Activated CD8-positive, alpha-beta memory T cell treated with anti-CD3 and anti-CD28 coated beads for 24 hours (primary cell): ENCODE measurements around the gene ERCC6L2.
A peak's percentile ranks its signal among the peaks of the same experiment; 100 is the strongest.

ENCODE experiments used
- DNase-seq: peaks from one replicate; pipeline ENCODE4 v3.0.0-alpha.2; 2020

The ERCC6L2 gene

DNA sequence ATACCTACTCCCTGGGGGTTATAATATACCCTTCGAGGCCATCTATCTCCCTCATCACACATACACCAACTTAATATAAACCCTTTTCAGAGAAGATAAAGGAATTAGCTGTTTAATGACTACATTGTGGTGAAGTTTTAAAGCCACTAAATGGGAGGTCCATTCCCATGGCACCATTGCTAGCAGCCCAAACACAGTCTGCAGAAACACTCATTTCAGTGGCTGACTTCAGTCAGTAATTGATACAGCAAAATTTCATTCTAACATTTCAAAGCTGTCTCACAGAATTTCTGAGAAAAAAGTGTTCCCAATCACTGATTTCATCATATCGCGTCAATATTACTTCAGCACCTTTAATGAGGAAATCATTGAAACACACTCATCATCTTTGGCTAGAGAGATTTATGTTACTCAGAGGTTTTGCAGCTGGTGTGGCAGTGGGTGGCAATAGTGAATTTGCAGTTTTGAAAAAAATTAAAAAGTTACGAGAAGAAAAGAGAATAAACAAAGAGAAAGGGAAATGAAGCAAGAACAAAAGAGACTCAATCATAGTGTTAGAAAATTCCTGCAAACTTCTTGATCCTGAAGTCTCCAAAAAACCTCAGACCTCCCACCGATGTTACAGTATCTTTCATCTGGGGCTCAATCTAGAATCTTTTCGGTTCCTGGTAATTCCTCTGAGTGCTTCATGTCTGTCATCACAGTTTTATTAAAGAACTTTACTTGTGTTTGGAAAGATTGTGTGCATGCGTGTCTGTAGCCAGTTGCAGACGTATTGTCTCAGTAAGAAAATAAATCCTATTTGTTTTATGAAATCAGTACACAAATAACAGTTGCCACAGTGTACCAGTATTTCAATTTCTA lies 105.0 kb downstream of the ERCC6L2 start:
- DNase-seq: no peak

DNA sequence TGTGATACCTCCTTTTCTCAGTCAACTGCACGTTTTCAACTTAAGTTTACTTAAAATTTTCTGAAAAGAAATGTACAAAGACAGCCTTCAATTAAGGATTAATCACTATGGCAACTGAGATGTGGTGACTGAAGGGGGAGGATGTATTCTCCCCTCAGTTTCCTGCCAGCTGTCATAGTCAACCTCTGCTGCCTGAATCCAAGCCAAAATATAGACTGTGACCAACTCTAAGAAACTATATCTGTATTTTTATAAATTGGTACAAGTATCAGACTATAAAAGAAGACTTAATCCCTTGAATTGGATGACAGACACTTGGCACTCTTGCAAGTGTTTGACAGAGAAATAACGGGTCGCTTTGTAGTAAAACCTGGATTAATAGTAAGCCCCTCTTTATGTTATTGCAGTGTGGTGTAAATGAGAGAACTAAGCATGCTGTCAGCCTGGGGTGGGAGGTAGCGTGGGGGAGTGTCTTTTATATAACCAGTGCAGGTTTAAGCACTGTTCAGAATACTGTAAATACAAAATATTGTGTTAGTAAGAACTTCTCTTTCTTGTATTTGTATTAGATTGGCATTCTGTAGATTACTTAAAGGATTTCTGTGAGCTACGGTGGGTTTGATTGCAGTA lies 106.4 kb downstream of the ERCC6L2 start:
- no peak for DNase-seq

DNA sequence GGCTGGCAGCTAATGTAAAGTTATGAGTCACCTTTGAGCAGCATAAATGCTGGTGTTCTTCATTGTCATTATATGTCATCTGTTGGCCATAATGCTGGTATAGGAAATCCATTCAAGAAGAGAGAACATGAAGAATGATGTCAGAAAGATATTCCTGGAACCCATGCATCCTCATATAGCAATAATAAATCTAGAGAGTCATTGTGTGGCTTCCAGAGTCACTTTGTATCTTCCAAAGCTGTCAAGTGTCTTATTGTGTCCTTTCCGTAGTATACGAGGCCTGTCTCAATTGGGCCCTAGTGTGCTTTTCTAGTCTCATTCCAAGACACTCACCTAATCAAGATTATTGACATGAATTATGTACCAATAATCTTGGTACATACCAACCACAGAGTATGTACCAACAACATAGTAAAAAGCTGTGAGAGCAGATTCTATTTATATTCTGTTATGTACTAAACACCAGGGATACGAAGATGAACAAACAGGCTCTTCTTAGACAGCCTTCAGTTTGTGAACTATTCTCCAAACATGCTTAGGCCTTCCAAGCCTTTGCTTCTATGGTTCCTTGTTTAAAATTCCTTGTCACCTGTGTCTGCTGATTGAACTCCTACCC lies 110.1 kb downstream of the ERCC6L2 start:
- no peak for DNase-seq

DNA sequence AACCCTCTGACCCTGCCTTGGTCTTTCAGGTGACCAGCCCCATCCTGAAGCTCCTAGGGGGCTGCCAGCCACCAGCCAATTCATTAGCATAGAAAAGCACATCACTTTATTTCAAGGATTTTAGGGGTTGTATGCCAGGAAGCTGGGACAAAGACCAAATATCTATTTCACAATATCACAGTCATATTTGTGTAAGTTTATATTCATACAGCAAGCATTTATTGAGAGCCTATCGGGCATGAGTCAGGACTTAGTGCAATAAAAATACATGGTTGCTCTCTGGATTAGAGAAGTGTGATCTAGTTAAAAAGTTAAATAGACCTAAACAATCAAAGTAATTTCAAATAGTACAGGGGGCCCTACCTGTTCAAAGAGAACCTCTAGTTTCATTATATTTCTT lies 113.8 kb downstream of the ERCC6L2 start:
- no peak for DNase-seq

DNA sequence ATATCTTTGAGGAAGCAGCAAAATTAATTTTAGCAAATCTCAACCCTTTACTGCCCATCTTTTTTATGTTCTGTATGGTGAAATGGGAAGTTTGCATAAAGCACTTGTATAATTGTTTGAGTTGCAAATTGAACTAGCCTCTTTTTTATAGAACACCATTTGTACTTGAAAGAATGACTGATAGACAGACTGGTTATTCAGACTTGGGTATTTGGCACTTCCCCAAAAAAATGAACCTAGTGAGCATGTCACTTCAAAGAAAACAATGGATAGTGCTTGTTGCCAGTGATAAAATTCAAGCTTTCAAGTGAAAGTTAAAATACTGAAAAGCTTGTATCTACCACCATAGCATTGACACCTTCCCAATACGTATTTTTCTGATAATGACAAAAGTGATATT lies 115.8 kb downstream of the ERCC6L2 start:
- no peak for DNase-seq

DNA sequence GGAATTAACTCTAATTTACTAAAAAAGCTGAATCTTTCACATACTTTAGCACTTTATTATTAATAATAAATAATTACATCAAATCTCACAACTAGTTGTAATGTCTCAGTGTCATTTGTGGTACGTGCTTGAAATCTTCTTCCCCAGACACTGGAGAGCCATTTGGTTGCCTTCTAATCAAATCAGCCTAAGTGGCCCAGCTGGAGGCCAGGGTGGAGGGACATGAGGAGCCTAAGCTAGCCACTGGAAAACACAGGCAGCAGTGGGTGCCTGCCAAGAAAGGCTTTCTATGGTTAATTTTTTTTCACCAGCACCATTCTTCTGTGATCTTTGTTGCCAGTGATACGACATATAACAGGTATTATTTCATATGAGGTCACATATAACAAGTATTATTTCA lies 117.0 kb downstream of the ERCC6L2 start:
- no peak for DNase-seq

DNA sequence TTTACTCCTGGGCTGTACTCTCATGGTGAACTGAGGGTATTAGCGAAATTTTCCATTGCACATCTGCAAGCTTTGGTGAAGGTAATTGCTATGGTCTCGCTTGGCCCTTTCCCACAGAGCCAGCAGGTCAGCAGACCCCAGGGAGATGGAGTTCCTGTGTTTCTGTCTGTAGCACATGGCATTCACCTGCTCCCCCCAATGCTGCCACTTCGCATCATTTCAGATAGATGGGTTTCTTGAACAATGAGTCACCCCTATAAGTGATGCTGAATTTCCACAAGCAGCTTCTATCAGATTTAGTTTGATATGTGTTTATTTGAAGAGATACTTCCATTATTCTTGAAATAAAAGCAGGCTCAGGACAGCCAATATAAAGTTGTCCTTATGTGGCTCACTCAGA lies 117.8 kb downstream of the ERCC6L2 start:
- DNase-seq: no peak

DNA sequence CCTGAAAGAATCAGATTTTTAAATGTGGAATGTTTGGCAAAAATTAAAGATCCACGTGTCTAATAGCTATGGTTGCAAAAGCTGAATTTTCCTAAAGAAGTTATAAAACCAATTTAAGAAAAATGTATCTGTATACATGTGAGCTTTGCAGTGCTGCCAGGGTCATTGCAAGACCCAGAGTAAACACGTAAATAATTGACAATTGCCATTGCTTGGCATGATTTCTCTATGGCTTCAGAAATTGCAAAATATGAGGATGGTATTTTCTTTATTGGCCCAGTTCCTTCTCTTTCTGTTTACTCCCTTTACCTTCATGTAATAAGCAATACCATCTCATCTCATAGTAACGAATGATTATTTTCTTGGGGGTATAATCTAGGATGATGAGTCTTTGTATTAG lies 123.9 kb downstream of the ERCC6L2 start:
- DNase-seq: no peak

DNA sequence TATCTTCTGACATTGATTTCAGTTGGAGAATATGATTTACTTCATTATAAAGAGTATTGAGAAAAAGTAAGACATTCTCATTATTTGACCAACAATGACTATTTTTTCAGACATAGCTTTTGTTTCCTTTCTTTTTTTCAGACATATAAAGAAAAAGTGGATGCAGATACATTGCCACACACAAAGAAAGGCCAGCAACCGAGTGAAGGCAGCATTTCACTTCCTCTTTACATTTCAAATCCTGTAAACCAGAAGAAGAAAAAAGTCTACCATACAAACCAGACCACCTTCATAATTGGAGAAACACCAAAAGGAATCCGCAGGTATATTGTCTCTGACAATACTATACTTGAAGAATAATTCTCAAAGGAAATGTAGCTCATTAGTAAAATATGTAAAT lies 128.9 kb downstream of the ERCC6L2 start:
- DNase-seq: no peak

DNA sequence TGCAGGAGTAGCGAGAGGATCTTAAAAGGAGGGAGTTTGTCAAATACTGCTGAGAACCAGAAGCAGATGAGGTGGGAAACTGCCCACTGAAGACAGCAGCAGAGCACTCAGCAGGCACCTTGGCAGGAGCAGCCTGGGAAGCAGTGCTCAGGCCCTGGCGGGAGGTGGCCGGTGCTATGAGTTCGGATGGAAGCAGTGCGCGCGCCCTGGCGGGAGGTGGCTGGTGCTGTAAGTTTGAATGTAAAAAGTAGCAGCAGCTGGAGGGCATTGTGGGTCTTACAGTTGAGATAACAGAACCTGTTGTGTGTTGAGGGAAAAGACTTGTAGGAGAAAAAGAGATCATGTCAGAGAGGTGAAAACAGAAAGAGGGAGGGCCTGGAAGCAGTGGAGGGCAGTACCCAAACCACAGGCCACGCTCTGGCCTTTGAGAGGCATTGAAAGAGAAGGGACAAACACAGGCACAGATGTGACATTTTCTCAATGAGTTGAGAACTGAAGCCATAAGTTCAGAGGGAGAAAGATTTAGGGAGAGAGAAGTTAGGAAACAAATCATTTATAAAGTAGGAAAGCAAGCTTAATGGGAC lies 130.9 kb downstream of the ERCC6L2 start:
- DNase-seq: no peak

DNA sequence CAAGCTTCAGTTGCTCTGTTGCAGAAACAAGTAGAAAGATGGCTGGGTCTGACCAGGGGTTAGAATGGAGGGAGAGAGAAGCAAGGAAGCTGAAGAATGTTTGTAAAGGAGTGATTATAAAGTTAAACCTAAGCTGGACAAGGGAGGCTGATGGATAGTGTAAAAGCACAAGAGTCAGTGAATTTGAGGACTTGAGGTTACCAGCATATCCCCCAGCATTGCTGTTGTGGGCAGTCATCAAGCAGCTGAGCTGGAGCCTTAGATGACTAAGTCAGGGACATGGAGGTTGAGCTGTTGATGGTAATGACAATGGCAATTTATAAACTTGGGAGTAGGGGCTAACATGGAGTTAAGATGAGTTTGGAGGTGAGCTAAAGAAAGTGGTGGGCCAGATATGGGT lies 131.5 kb downstream of the ERCC6L2 start:
- no peak for DNase-seq

DNA sequence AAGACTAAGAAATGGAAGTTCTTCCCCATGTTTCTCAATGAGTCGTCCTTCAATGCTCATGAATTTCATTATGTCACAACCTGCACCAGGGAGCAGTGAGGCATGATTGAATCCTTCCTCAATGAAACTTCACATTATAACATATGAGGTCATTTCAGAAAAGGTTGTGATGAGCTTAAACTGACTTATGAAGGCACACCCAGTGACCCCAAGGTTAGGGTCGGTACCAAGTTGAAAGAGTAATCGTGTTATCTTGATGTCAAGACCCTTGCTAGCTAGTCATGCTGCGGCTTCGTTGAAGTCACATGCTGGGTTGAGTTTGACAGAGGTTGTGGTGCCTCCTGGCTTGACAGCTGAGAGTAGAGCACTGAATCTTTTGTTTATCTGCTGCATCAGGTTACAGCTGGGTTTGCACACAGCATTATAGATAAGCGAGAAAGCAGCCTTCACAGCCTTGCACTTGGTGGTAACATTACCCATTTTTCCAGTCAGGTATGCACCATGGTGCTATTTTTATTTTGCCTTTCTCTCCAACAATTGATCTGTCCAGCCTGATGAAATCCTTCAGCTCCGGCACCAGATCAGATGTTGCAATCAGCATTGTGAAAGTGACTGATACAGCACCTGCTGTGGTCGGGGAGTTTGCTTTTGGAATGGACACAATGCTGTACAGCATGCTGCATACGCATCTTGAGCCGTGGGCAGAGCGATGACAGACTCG lies 133.2 kb downstream of the ERCC6L2 start:
- DNase-seq: no peak

DNA sequence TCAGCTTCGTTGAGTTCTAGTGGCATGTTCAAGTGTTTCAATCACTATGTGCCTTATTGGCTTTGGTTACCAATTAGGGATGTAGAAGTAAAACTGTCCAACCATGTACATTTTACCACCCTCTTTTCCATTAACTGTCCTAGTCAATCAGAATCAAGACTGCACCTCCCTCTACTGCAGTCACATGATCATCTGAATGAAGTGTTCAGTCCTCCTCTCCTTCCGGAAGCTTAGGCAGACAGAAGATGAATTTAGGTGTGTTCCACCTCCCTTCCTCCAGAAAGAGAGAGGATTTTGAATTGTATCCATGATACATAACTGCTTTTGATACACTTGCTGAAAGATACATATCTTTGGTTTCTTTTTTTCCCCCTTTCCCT lies 133.7 kb downstream of the ERCC6L2 start:
- no peak for DNase-seq

DNA sequence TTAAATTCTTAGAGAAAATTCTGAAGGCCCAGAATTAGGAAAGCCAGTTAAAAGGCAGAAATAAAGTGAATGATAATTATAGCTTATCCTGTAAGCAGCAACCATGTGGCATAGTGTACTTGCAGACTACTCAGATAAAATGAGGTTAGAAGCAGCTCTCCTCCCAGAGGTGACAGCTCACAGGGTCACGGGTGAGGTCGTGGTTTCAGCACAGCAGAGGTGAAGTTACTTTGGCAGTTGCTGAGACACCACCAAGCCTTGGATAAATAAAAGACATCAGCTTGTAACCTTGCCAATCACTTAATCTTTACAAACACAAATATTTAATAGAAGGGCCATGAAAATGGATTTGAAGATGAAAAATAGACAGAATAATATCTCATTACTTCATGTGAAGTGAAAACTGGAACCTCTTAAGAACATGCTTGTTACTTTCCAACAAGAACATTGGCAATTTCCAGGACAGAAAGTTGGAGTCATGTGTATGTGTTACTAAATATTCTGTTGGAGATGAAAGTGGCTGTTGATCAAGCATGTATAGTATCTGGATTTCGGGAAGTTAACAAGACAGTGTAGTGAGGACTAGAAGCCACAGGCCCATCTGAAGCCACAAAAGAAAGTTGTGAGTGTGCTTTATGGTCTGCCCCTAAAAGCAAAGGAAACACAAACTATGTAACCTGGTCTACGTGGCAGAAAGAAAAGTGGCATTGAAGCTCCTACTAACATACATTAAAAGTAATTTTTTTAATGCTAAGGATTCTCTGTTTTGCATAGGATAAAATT lies 134.4 kb downstream of the ERCC6L2 start:
- DNase-seq: no peak

DNA sequence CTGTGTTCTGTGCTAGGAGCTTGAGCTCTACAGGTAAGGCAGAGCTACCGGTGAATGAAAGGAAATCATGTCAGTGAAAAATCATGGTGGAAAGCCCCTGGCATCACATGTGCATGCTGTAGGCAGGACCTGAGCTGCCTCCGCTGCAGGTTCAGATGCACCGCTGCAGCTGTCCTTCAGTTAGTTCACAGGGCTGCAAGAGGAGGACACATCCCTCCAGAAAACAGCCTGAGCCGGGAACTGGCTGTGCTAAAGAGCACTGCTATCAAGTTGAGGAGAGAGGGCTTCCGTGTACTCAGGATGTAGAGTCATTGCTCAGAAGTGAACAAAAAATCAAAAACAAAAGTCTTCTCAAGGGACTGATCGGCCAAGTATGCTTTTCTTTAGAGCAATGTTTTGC lies 138.6 kb downstream of the ERCC6L2 start:
- peak; percentile 76 for DNase-seq

DNA sequence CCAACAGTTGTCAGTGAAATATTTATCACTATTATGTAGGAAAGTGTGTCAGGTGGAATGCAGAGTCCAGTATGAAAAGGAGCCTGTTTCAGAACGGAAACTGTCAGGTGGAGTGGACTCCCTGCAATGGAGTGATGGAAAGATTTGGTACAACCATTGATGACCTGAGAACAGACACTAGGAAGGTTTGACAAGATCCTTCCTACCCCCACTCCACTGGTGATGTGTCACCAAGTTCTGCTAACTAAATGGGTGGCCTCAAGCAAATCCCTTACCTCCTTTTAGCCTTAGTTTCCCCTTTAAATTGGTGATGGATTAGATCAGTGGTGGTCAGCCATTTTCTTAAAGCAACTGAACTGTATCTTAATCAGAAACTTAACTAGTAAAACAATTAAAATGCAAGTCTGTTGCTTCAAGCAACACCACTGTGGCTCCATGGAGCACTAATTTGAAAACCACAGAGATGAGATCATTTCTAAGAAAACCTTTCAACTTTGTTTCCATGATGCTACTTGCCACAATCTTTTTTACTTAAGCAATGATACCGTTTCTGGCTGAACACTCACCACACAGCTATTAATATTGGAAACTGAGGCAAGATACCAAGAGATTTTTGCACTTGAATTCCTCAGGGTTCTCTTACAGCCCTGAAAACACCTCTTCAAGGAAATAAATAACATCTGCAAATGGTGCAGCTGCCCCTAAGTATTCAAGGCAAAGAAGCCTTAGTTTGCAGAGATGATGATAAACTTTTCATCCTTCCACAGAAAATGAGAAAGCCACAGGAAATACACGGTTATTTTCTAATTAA lies 140.6 kb downstream of the ERCC6L2 start:
- DNase-seq: no peak
